A673 (cell line): ENCODE measurements around the gene SMIM45.

Experiments
- CTCF ChIP-seq: fragments of 300-800, 200-600 bp; sonication (generic); conservative IDR thresholded peaks from 2 replicates; pipeline ENCODE4 v1.5.1; 2017; ENCODE audit warnings: low read depth, mild to moderate bottlenecking, antibody characterized with exemption, low read length, moderate library complexity, mixed read lengths
- EZH2 ChIP-seq: fragments of 200-600 bp; sonication (generic); IDR thresholded peaks from 2 replicates; pipeline ENCODE4 v1.6.1; 2017; ENCODE audit warnings: borderline replicate concordance, low read depth, mild to moderate bottlenecking, mixed read lengths, antibody characterized with exemption, low read length; ENCODE audit not compliant: poor library complexity, severe bottlenecking

- TF ChIP-seq CTCF: no peak
- TF ChIP-seq EZH2: no peak
These were observed 23.1 kb upstream of the SMIM45 start for GRCh38 chr22:41928593-41929417.
